ENCODE measurements around the gene SHQ1.
A peak's percentile ranks its signal among the peaks of the same experiment; 100 is the strongest.

Gene SHQ1

DNA sequence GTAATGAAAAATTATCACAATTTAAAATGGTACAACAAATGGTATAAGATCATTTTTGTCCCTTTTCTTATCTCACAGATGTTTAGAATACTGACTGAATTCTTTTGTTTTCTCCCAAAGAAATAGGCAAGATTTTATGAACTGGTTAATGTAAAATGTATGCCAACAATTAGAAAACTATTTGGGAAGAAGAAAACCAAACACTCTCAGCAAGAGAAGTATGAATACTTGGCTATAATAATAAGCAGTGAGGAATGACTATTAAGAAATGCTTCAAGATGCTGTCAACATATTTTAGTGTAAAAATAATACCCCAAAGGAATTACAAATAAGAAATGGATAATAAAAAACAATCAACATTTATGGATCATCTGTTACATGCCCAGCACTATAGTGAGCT, 18.5 kb downstream of the SHQ1 start:
- H3K4me1 Mint-ChIP-seq, result peaks cover 0 to 2% of the 10 kb centered on the region in 2 donors
- DNase-seq, result no peak

DNA sequence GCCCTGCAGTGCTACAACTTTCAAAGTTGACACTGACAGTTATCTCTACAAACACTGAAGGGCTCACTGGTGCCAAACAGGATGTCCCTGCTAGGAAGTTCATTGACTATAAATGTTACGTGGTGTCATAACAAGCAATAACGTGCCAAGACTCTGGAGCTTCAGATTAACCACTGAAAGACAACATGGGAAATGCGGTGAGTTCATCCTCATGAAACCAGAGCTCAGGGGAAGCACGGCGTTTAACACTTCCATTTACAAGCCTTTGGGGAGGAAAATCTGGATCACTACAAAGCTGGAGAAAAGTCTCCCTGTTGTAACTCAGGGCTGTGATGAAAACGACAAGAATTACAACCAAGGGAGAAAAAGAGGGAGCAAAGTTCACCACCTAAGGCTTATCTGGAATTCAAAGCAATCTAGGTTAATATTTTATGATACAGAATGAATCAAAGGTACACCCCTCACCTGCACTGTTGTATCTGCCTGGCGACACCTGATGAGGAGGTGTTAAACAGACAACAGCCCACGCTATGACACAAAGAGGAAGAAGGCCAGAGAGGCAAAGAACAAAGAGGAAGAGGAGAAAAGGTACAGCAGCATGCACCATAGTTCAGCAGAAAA, 27.0 kb downstream of the SHQ1 start:
- H3K27ac Mint-ChIP-seq, result no peak overlapping the region
- peak; percentile 28 for DNase-seq
- ATAC-seq (replicated peaks), result peak; percentile 59 to 71
- H3K9me3 Mint-ChIP-seq, result no peaks in the 10 kb centered on the region
- no peak overlapping the region for H3K4me3 Mint-ChIP-seq
- no peaks in the 10 kb centered on the region for H3K27me3 Mint-ChIP-seq
- peaks cover 21 to 26% of the 10 kb centered on the region in 2 donors for H3K4me1 Mint-ChIP-seq
- peaks cover 8 to 15% of the 10 kb centered on the region in 2 donors for H3K36me3 Mint-ChIP-seq

More for the DNA sequence above, 18.5 kb downstream of the SHQ1 start:
- ATAC-seq (replicated peaks), result no peak
- H3K9me3 Mint-ChIP-seq, result no peaks in the 10 kb centered on the region
- H3K4me3 Mint-ChIP-seq, result no peak overlapping the region
- H3K36me3 Mint-ChIP-seq, result peaks cover 34 to 43% of the 10 kb centered on the region in 2 donors
- no peak overlapping the region for H3K27ac Mint-ChIP-seq
- H3K27me3 Mint-ChIP-seq, result no peaks in the 10 kb centered on the region

DNA sequence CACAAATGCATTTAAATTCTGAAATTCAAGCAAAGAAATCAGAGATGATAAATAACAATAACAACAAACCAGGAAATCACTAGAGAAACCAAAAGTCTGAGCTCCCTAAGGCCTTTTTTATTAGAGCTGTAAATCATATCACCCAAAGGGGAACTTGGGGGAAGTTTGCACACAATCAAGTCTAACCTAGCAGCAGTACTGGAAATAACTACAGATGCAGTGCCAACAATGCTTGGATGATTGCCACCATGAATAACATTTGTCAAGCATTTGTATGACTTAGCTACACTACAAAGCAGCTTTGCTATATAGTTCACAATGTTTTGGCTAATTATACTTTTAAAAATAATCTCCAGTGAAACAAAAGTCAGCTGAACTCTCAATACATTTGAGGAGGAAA, 27.8 kb downstream of the SHQ1 start:
- H3K27me3 Mint-ChIP-seq, result no peaks in the 10 kb centered on the region
- H3K4me1 Mint-ChIP-seq, result peaks cover 22 to 26% of the 10 kb centered on the region in 2 donors
- peaks cover 9 to 17% of the 10 kb centered on the region in 2 donors for H3K36me3 Mint-ChIP-seq
- ATAC-seq (replicated peaks) (peak; percentile 24 to 32), DNase-seq (no peak)
- no peaks in the 10 kb centered on the region for H3K9me3 Mint-ChIP-seq
- H3K4me3 Mint-ChIP-seq, result no peak overlapping the region
- peak overlapping the region; percentile 69 for H3K27ac Mint-ChIP-seq

GRCh38 chr3:72818905-72819304, 29.3 kb downstream of the SHQ1 start:
- Mint-ChIP-seq H3K4me1 (peaks cover 27 to 39% of the 10 kb centered on the region in 2 donors), H3K4me3 (no peak overlapping the region), H3K27me3 (no peaks in the 10 kb centered on the region), H3K27ac (no peak overlapping the region), H3K36me3 (peaks cover 17 to 26% of the 10 kb centered on the region in 2 donors), H3K9me3 (no peaks in the 10 kb centered on the region)
- ATAC-seq (replicated peaks) (no peak), DNase-seq (no peak)

- Mint-ChIP-seq H3K27ac (peak overlapping the region; percentile 60), H3K36me3 (peaks cover 19 to 31% of the 10 kb centered on the region in 2 donors), H3K4me3 (peak overlapping the region in 1 of 2 donors; percentile 3), H3K27me3 (no peaks in the 10 kb centered on the region), H3K9me3 (no peaks in the 10 kb centered on the region), H3K4me1 (peaks cover 27 to 39% of the 10 kb centered on the region in 2 donors)
- no peak for ATAC-seq (replicated peaks)
- DNase-seq, result no peak
Measured at GRCh38 chr3:72818092-72818773, 30.0 kb downstream of the SHQ1 start.

- H3K36me3 Mint-ChIP-seq, result peaks cover 26 to 39% of the 10 kb centered on the region in 2 donors
- H3K9me3 Mint-ChIP-seq, result no peaks in the 10 kb centered on the region
- peak overlapping the region; percentile 17 to 23 for H3K4me3 Mint-ChIP-seq
- H3K4me1 Mint-ChIP-seq, result peaks cover 27 to 39% of the 10 kb centered on the region in 2 donors
- no peaks in the 10 kb centered on the region for H3K27me3 Mint-ChIP-seq
- DNase-seq, result peak; percentile 50
- peak; percentile 83 to 85 for ATAC-seq (replicated peaks)
- no peak overlapping the region for H3K27ac Mint-ChIP-seq
Measured at GRCh38 chr3:72816862-72817355, 31.3 kb downstream of the SHQ1 start.

DNA sequence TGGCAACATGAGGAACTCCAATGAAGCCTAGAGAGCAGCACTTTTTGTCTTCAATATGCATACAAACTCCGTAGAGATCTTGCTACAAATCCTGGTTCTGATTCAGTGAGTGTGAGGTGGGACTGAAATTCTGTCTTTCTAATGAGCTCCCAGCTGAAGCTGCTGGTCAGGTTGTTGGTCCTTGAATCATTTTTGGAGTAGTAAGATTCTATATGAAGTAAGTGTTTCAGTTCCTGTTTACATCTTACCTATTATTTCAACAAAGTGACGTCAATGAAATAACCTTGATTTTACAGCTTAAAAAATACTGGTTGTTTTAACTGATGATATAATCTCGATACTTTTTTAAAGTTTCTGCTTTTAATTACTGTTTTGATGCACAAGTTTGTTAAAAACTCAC, 33.9 kb downstream of the SHQ1 start:
- Mint-ChIP-seq H3K27ac (no peak overlapping the region), H3K27me3 (no peaks in the 10 kb centered on the region), H3K9me3 (no peaks in the 10 kb centered on the region), H3K4me1 (peaks cover 21 to 37% of the 10 kb centered on the region in 2 donors), H3K36me3 (peaks cover 28 to 50% of the 10 kb centered on the region in 2 donors), H3K4me3 (no peak overlapping the region)
- ATAC-seq (replicated peaks) (peak; percentile 48 to 67), DNase-seq (no peak)

GRCh38 chr3:72812201-72812600, 36.0 kb downstream of the SHQ1 start:
- Mint-ChIP-seq H3K4me1 (peaks cover 11 to 19% of the 10 kb centered on the region in 2 donors), H3K27me3 (no peaks in the 10 kb centered on the region), H3K9me3 (no peaks in the 10 kb centered on the region), H3K36me3 (peaks cover 32 to 58% of the 10 kb centered on the region in 2 donors), H3K4me3 (no peak overlapping the region), H3K27ac (no peak overlapping the region)
- DNase-seq, result no peak
- no peak for ATAC-seq (replicated peaks)

DNA sequence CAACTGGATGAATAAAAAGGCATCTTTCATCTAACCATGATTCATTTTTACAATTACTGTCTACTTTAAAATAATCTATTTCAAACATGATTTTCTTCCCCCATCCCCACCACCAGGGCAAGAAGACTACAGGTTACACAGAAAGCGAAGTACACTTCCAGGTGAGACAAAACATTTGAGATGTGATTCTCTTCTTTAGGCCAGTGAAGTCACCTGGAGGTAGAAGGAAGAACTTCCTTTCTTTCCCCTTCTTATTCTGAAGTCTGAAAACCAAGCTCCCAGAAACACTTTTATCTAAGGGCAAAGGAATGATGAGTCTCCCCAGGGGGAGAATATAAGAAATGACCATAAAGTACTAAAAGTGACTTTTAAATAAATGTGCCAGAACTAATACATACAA, 36.7 kb downstream of the SHQ1 start:
- DNase-seq, result no peak
- Mint-ChIP-seq H3K36me3 (peaks cover 38 to 60% of the 10 kb centered on the region in 2 donors), H3K27ac (no peak overlapping the region), H3K4me3 (no peak overlapping the region), H3K4me1 (peaks cover 6 to 13% of the 10 kb centered on the region in 2 donors), H3K27me3 (no peaks in the 10 kb centered on the region), H3K9me3 (no peaks in the 10 kb centered on the region)
- ATAC-seq (replicated peaks), result no peak

DNA sequence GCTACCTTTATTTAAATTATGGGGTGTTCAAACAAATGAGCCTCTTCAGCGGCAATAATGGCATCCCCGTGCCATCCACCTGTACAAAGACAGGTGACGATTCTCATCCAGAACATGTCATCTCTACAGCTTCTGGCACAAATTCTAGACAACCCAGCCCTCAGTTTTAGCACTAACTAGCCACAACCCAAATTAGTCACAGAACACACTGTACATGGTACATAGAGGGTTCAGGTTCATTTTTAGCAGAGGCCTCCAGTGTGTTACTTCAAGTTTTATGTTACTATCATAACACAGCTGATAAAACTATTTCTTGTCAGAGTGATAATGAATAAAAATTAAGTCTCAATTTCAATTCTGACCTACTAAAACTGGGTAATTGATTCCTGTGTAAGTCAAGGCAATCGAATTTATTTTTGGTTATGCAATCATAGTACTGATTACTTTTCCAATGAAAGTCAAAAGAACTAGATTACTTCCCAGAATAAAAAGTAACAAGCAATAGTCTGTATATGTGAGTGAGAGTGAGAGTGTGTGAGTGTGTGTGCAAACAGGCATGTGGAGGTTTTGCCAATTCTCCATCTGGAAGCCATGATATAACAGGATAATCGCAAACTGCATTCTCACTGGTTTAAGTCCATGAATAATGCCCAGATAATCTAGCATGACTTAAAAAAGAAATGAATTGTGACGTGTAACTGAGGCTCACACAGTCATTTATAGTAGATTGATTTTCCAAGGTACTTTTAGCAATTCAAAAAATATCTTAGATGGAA, 37.4 kb downstream of the SHQ1 start:
- H3K36me3 Mint-ChIP-seq, result peaks cover 41 to 66% of the 10 kb centered on the region in 2 donors
- DNase-seq (no peak), ATAC-seq (replicated peaks) (no peak)
- no peak overlapping the region for H3K4me3 Mint-ChIP-seq
- no peaks in the 10 kb centered on the region for H3K9me3 Mint-ChIP-seq
- H3K4me1 Mint-ChIP-seq, result peaks cover 5 to 13% of the 10 kb centered on the region in 2 donors
- no peak overlapping the region for H3K27ac Mint-ChIP-seq
- H3K27me3 Mint-ChIP-seq, result no peaks in the 10 kb centered on the region

GRCh38 chr3:72810063-72810462, 38.2 kb downstream of the SHQ1 start:
- Mint-ChIP-seq H3K4me3 (no peak overlapping the region), H3K36me3 (peaks cover 36 to 59% of the 10 kb centered on the region in 2 donors), H3K9me3 (no peaks in the 10 kb centered on the region), H3K4me1 (peaks cover 5 to 9% of the 10 kb centered on the region in 2 donors), H3K27me3 (no peaks in the 10 kb centered on the region), H3K27ac (no peak overlapping the region)
- ATAC-seq (replicated peaks) (no peak), DNase-seq (no peak)

DNA sequence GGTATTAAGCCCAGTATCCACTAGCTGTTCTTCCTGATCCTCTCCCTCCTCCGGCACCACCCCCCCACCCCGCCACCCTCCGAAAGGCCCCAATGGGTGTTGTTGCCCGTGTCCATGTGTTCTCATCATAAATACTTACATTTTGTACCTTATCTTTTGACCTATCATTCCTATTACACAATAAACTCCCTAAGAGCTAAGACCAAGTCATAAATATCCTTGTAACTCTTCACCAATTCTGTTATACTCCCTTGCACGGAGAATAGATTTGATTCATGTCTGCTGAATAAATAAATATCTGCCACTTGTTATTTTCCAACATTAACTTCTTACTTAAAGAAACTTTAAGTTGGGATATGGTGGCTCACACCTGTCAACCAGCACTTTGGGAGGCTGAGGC, 43.9 kb downstream of the SHQ1 start:
- Mint-ChIP-seq H3K36me3 (peaks cover 29 to 51% of the 10 kb centered on the region in 2 donors), H3K27ac (no peak overlapping the region)
- ATAC-seq (replicated peaks), result no peak

DNA sequence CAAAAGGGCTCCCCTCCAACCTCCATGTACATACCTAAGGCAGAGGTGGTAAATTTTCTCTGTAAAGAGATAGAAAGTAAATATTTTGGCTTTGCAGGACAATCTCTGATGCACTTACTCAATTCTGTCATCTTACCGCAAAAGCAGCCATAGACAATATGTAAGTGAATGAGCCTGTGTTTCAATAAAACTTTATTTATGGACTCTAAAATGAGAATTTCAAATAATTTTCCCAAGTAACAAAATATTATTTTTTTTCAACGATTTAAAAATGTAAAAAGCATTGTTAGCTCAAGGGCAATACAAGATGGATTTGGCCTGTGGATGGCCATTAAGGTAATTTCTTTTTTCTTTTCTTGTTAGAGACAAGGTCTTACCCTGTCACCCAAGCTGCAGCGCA, 44.7 kb downstream of the SHQ1 start:
- Mint-ChIP-seq H3K4me1 (no peaks in the 10 kb centered on the region), H3K9me3 (no peaks in the 10 kb centered on the region), H3K36me3 (peaks cover 25 to 47% of the 10 kb centered on the region in 2 donors), H3K27me3 (no peaks in the 10 kb centered on the region), H3K4me3 (no peak overlapping the region), H3K27ac (no peak overlapping the region)
- DNase-seq (no peak), ATAC-seq (replicated peaks) (no peak)

More for the DNA sequence above, 43.9 kb downstream of the SHQ1 start:
- DNase-seq, result no peak
- no peaks in the 10 kb centered on the region for H3K9me3 Mint-ChIP-seq
- no peaks in the 10 kb centered on the region for H3K27me3 Mint-ChIP-seq
- H3K4me3 Mint-ChIP-seq, result no peak overlapping the region
- H3K4me1 Mint-ChIP-seq, result no peaks in the 10 kb centered on the region

DNA sequence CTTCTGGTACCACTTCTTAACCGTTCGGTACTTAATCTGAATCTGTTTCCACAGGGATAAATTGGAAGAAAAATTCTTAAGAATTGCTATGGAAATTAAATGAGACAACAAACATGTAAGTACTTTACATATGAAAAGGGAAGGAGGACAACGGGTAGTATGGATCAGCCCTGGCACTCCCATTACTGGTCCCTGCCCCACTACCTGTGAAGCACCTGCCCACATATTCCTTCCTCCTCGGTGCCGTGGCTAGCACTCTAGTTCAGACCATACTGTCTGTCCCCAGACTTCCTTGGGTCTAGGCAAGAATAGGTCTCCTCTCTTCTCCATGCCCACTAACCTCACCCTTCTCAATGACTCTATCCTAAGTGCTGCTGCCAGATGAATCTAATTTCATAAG, 46.2 kb downstream of the SHQ1 start:
- Mint-ChIP-seq H3K27ac (no peak overlapping the region), H3K4me1 (no peaks in the 10 kb centered on the region), H3K36me3 (peaks cover 29 to 48% of the 10 kb centered on the region in 2 donors)

More for the DNA sequence above, 46.2 kb downstream of the SHQ1 start:
- H3K9me3 Mint-ChIP-seq, result no peaks in the 10 kb centered on the region
- no peak overlapping the region for H3K4me3 Mint-ChIP-seq
- no peak for DNase-seq
- ATAC-seq (replicated peaks), result no peak
- H3K27me3 Mint-ChIP-seq, result no peaks in the 10 kb centered on the region

Data from stimulated activated naive B cell treated with anti-CD40 and anti-IgM and Interleukin-4, amounts not matched to agents 10 μg/mL and 1 μg/mL and 100 μg/mL, for 72 hours (primary cell).